Measurements from ENCODE around the gene IL2RA. TPM values are rescaled to one million over a fixed set of nuclear protein-coding genes. Genes with fewer than 3 reads are reported as not detected.
"Not testable (repeated sequence)": the region's sequence is repeated elsewhere in the genome, so short reads cannot be mapped to it uniquely, and the experiment has no call there.

Gene IL2RA
- total and polyA plus RNA-seq, 2 donors from 2014 or later, result 0.54 to 11.9 TPM

DNA sequence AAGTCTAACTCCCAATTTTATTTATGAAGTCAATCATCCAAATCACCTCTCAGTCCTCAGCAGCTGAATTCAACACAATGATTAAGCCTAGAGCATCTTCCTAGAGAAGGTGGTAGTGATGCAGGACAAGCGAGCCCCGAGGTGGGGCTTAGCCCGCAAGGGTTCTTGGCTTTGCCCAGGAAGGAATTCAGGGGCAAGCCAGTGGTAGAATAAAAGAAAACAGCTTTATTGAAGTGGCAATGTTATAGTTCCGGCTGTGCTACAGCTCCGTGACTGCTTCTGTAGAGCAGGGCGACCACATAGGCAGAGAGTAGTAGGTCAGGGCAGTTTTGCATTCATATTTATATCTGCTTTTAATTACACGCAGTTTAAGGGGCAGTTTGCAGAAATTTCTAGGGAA lies 18.1 kb downstream of the IL2RA start:
- Histone ChIP-seq H3K27me3 (ENCODE audit: control insufficient read depth, insufficient read depth, low read length) (no peaks in the 10 kb centered on the region), H3K9me3 (ENCODE audit: control insufficient read depth in 2 of 3, insufficient read depth in 1 of 3, low read length in 3 of 3) (no peaks in the 10 kb centered on the region), H3K9ac (ENCODE audit: low read length in 3 of 3) (no peak overlapping the region), H3K4me1 (ENCODE audit: control insufficient read depth in 2 of 3, insufficient read depth in 2 of 3, low read depth in 1 of 3, low read length in 3 of 3) (no peaks in the 10 kb centered on the region), H3K36me3 (ENCODE audit: control insufficient read depth in 2 of 3, insufficient read depth in 3 of 3, low read length in 3 of 3) (no peaks in the 10 kb centered on the region), H3K27ac (ENCODE audit: low read depth in 2 of 2, low read length in 2 of 2) (no peak overlapping the region), H3K4me3 (ENCODE audit: low read length in 3 of 3) (no peak overlapping the region)
- TF ChIP-seq, protein P1, sequence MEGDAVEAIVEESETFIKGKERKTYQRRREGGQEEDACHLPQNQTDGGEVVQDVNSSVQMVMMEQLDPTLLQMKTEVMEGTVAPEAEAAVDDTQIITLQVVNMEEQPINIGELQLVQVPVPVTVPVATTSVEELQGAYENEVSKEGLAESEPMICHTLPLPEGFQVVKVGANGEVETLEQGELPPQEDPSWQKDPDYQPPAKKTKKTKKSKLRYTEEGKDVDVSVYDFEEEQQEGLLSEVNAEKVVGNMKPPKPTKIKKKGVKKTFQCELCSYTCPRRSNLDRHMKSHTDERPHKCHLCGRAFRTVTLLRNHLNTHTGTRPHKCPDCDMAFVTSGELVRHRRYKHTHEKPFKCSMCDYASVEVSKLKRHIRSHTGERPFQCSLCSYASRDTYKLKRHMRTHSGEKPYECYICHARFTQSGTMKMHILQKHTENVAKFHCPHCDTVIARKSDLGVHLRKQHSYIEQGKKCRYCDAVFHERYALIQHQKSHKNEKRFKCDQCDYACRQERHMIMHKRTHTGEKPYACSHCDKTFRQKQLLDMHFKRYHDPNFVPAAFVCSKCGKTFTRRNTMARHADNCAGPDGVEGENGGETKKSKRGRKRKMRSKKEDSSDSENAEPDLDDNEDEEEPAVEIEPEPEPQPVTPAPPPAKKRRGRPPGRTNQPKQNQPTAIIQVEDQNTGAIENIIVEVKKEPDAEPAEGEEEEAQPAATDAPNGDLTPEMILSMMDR (IDR thresholded peaks at IDR 0.05; ENCODE audit: borderline replicate concordance, extremely low read depth, insufficient read depth), result no peak
- no peak for FAIRE-seq
- intact Hi-C loops (cut with DNase I), result no loop called here
- DNase-seq, result no peak

DNA sequence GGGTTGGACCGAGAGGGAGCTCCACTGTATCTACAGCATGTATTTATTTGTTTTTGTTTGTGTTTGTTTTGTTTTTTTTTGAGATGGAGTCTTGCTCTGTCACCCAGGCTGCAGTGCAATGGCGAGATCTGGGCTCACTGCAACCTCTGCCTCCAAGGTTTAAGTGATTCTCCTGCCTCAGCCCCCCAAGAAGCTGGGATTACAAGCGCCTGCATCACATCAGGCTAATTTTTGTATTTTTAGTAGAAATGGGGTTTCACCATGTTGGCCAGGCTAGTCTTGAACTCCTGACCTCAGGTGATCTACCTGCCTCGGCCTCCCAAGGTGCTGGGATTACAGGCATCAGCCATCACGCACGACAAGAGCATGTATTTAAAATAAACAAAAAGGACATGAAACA lies 18.8 kb downstream of the IL2RA start:
- H3K4me3 ChIP-seq (ENCODE audit: low read length in 3 of 3); H3K27me3 ChIP-seq (ENCODE audit: control insufficient read depth, insufficient read depth, low read length); H3K27ac ChIP-seq (ENCODE audit: low read depth in 2 of 2, low read length in 2 of 2); H3K36me3 ChIP-seq (ENCODE audit: control insufficient read depth in 2 of 3, insufficient read depth in 3 of 3, low read length in 3 of 3); DNase-seq; H3K4me1 ChIP-seq (ENCODE audit: control insufficient read depth in 2 of 3, insufficient read depth in 2 of 3, low read depth in 1 of 3, low read length in 3 of 3); H3K9ac ChIP-seq (ENCODE audit: low read length in 3 of 3); intact Hi-C loops (cut with DNase I); FAIRE-seq; H3K9me3 ChIP-seq (ENCODE audit: control insufficient read depth in 2 of 3, insufficient read depth in 1 of 3, low read length in 3 of 3): not testable (repeated sequence)

DNA sequence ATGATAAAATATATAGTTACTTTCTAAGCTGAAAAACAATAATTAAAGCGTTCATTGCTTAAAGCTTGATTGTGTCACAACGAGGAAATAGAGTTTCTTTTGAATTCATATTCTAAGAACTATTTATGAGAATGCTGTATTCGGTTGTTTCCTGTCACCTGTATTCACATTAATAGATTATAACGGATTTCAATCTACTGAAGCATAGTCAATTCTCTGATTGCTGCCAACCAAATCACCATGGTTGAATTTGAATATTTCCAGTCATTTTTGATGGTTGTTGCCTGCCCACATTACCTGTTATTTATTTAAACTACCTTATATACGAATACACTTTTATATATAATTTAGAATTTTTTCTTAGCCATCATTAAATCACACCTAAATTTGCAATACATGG lies 22.0 kb downstream of the IL2RA start:
- Histone ChIP-seq H3K9ac (ENCODE audit: low read length in 3 of 3) (no peak overlapping the region), H3K36me3 (ENCODE audit: control insufficient read depth in 2 of 3, insufficient read depth in 3 of 3, low read length in 3 of 3) (no peaks in the 10 kb centered on the region), H3K9me3 (ENCODE audit: control insufficient read depth in 2 of 3, insufficient read depth in 1 of 3, low read length in 3 of 3) (no peaks in the 10 kb centered on the region), H3K4me3 (ENCODE audit: low read length in 3 of 3) (no peak overlapping the region), H3K27ac (ENCODE audit: low read depth in 2 of 2, low read length in 2 of 2) (no peak overlapping the region), H3K27me3 (ENCODE audit: control insufficient read depth, insufficient read depth, low read length) (no peaks in the 10 kb centered on the region), H3K4me1 (ENCODE audit: control insufficient read depth in 2 of 3, insufficient read depth in 2 of 3, low read depth in 1 of 3, low read length in 3 of 3) (no peaks in the 10 kb centered on the region)
- FAIRE-seq, result no peak
- intact Hi-C loops (cut with DNase I), result no loop called here
- TF ChIP-seq, protein P1 (IDR thresholded peaks at IDR 0.05; ENCODE audit: borderline replicate concordance, extremely low read depth, insufficient read depth), result no peak
- DNase-seq, result no peak

DNA sequence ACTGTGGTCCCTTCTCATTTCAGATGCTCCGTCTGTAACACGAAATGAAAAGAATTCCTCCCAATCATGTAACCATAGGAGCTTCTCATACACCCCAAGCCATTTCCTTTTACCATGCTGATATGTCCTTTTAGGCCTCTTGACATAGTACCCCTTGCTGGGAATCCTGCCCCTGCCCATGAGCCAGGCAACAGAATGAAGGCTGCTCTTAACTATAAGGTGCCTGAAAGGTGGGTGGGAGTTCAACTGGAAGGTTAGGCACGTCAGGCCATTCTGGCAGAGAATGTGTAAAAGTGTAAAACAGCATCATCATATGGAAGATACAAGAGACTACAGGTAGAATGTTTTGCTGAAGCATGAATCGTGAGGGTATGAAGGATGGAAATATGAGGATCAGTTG lies 22.5 kb downstream of the IL2RA start:
- no peaks in the 10 kb centered on the region for H3K27me3 ChIP-seq (ENCODE audit: control insufficient read depth, insufficient read depth, low read length)
- no peak for DNase-seq
- H3K4me1 ChIP-seq (ENCODE audit: control insufficient read depth in 2 of 3, insufficient read depth in 2 of 3, low read depth in 1 of 3, low read length in 3 of 3), result no peaks in the 10 kb centered on the region
- H3K36me3 ChIP-seq (ENCODE audit: control insufficient read depth in 2 of 3, insufficient read depth in 3 of 3, low read length in 3 of 3), result no peaks in the 10 kb centered on the region
- TF ChIP-seq, protein P1 (IDR thresholded peaks at IDR 0.05; ENCODE audit: borderline replicate concordance, extremely low read depth, insufficient read depth), result no peak
- no peak overlapping the region for H3K4me3 ChIP-seq (ENCODE audit: low read length in 3 of 3)
- H3K9me3 ChIP-seq (ENCODE audit: control insufficient read depth in 2 of 3, insufficient read depth in 1 of 3, low read length in 3 of 3), result no peaks in the 10 kb centered on the region
- FAIRE-seq, result no peak
- intact Hi-C loops (cut with DNase I), result no loop called here
- H3K27ac ChIP-seq (ENCODE audit: low read depth in 2 of 2, low read length in 2 of 2), result no peak overlapping the region
- H3K9ac ChIP-seq (ENCODE audit: low read length in 3 of 3), result no peak overlapping the region

Data from kidney (tissue), 14 donors.